GM18505 (cell line): ENCODE data around the gene TBC1D22A.
A peak's percentile ranks its signal among the peaks of the same experiment; 100 is the strongest.

Experiments used
- ATAC-seq: cut with Tn5 transposase; IDR thresholded peaks from one replicate; pipeline ENCODE4 v1.9.1; 2021; ENCODE audit not compliant: unreplicated experiment
- POLR2A ChIP-seq: IDR thresholded peaks from 4 replicates; pipeline ENCODE4 v1.6.1; 2011; ENCODE audit warnings: borderline replicate concordance; ENCODE audit not compliant: insufficient read depth, insufficient read length; ENCODE audit errors: extremely low read depth

TBC1D22A gene

DNA sequence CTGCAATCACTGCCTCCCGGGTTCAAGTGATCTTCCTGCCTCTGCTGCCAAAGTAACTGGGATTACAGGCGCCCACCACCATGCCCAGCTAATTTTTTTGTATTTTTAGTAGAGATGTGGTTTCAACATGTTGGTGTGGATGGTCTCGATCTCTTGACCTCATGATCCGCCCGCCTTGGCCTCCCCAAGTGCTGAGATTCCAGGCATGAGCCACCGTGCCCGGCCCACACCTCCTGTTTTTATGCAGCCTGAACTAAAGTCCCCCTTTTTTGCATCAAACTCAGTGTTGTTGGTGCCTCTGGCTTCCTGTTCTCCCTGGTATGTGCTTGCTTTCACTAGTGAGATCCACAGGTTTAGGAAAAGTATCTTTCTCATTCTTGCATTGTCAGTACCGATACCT, 4.2 kb downstream of the TBC1D22A start:
- no peak for ATAC-seq
- TF ChIP-seq POLR2A: no peak

DNA sequence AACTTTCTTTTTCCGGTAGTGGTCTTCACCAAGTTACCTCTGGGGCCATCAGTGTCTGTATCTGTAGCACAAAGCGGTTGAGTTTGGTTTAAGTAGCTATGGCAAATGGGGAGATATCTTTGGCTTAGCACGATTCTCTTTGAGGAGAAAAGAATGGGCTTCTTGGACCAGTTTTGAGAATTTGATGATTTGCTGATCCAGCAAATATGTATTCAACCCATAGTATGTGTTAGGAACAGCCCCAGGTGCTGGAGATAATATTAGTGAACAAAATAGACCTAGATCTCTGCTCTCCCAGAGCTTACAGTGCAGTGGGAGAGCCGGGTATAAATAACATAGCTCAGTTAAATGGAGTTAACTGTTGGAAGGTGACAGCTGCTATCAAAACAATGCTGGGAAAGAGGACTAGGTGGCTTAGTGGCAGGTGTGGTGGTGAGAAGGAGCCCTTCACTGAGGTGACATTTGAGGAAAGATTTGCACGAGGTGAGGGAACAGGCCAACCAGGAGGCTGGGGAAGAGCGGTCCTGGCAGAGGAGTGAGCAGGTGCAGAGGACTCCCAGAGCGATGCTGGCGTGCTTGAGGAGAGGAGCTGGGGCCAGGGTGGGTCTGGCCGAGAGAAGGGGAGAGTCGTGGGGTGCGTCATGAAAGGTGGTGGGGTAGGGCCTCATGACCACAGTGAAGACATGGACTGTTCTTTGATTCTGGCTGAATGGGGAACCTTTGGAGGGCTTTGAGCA, 5.0 kb downstream of the TBC1D22A start:
- TF ChIP-seq POLR2A: no peak

DNA sequence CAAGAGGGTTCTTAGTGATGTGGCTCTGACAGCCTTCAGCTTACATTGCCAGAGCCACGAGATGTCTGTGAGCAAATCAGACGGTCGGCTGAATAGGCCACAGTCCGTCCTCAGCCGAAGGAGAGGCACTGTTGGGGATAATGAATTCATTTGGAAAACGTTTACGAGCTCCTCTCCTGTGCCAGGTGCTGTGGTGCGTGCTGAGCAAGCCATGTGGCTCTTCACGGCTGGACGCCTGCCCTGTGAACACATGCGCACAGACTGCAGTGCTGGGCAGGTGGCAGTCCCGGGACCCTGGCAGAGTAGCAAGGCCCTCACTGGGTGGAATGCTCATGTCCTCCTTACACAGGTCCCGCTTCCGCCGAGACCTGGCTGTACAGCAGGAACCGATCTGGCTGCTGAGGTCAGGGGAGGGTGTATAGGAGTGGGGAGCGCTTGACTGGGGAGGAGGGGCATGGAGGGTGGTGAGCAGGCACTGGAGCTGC, 6.8 kb downstream of the TBC1D22A start:
- no peak for ATAC-seq
- TF ChIP-seq POLR2A: peak; percentile 41

More for the DNA sequence above, 5.0 kb downstream of the TBC1D22A start:
- no peak for ATAC-seq

DNA sequence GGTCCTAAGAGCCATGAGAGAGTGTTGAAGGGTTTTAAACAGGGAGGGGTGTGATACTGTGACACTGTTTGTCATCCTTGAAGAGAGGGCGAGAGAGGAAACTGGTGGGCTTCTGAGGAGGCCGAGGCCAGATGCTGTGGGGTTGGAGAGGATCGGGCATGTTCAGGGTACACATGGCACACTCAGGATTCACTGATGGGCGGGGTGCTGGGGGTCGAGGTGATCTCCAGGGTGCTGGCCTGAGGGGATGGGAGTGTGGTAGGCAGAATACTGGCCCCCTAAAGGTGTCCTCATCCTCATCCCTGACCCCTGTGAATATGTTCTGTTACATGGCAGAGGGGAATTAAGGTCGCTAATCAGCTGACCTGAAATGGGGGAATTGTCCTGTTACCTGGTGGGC, 7.3 kb downstream of the TBC1D22A start:
- TF ChIP-seq POLR2A: no peak
- ATAC-seq: no peak

DNA sequence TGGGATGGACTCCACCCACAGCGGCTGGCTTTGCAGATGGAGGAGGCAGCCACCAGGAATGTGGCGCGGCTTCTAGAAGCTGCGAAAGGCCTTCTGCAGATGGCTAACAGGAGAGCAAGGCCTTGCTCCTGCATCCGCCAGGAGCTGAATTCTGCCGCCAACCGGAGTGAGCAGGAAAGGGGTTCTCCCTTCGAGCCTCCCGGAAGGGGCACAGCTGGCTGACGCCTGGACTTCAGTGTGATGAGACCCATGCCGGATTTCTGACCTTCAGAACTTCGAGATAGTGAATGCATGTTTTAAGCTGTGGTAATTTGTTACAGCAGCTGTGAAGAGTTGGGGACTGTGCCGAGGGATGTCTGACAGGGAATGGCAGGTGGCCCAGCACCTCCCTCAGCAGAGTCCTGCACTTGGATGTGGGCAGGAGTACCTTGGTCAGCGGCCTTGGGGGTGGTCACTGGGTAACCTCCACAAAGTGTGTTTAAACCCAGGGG, 7.7 kb downstream of the TBC1D22A start:
- peak; percentile 9 for TF ChIP-seq POLR2A
- no peak for ATAC-seq

DNA sequence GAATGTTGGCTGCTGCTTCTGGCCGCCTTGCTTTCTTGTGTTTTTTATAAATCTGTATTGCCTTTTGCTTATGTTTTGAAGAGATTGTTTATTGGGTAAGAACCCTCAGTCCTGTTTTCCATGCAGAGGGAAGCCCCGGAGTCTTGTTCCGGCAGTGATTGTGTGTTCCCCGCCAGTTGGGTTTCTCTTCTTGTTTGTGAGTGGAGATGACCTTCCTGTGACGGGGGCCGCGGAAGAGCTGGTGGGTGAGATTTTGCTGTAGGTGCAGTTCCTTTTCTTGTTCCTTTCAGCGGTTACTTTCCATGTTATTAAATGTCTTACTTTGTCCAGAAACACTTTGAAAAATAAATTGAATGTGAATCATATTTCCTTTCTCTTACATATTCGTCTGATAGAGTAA, 8.3 kb downstream of the TBC1D22A start:
- ATAC-seq: no peak
- peak; percentile 4 for TF ChIP-seq POLR2A

DNA sequence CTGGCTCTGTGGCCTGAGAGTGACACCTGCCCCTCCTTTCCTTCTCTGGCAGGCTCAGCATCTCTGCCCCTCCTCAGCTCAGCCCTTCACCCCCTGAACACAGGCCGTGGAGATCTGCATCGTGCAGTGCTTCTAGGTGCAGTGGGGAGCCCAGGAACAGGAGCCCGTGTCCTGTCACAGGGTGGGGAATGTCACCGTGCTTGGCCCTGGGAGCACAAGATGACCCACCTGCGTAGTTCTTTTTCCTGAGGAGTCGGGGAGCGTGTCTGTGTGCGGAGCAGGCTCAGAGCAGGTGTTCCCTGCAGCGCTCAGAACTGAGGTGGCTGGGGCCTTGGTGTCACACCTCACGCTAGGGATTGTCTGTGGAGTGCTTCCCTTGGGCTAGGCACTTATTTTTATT, 10.6 kb downstream of the TBC1D22A start:
- ATAC-seq: no peak
- TF ChIP-seq POLR2A: peak; percentile 0

DNA sequence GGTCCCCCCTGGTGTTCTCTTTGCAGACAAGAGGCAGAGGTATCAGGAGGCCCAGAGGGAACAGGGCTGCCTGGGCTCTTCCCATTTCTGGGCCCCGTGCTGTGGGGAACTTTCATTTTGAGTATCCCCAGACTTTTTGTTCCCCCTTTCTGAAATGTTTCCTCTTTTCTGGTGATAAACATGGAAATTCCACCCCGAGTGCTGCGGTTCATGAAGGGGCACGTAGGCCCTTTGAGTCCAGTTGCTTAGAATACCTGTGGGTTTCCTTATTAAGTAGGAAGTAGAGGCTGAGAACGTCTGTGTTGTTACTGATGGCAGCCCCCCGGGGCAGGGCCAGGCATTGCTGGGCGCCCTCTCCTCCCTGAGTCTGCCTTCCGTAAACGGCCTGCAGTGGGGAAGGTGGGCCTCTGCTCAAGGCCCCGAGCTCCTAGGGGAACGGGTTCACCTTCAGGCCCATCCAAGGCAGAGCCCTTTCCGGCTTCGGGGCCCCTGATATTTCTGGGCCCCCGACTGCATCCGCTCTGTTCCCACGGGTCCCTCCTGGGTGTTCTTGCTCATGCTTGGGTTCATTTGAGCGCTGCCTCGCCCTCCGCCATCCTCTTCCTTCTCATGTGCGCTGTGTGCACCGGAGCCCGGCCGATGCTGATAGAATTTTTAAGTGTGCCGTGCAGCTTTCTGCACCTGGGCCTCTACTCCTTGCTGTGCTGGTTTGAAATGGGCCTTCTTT, 12.0 kb downstream of the TBC1D22A start:
- TF ChIP-seq POLR2A: peak; percentile 57
- peak; percentile 32 for ATAC-seq

DNA sequence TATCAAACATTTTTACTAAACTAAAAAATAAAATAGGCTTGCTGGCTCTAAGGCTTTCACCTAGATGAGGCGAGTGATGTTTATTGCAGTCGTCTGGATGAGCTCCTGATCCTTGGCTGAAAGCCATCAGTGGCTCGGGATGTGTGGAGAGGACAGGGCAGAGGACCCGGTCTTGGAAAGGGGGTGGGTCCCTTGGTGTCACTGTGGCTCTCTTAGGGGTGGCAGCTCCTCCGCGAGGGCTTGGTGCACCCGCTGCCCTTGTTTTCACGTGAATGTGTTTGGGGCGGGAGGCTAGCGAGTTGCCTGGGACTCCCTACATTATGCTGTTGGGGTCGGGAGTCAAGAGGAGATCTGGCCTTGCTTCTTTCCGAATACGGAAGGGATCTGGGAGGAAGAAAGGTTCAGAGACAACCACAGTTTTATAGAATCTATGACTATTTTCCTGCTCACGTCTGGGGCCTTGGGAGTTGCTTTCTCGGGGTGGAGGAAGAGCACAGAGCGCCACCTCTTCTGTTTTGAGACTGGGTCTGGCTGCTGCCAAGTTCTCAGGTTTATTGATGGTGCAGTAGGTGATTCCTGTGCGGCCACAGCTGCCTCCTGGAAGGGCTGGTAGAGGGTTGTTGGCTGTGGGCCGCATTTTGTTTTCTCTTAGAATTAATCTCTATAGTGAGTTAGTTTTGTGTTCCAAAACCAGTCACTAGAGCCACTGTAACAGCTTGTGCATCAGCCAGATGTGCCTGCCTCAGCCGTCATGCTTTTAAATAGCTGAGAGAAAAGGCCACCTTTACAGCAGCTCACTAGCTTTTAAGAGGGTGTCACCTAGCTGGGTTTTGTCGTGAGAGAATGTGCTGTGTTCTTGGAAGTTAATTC, 12.8 kb downstream of the TBC1D22A start:
- ATAC-seq: no peak
- no peak for TF ChIP-seq POLR2A

DNA sequence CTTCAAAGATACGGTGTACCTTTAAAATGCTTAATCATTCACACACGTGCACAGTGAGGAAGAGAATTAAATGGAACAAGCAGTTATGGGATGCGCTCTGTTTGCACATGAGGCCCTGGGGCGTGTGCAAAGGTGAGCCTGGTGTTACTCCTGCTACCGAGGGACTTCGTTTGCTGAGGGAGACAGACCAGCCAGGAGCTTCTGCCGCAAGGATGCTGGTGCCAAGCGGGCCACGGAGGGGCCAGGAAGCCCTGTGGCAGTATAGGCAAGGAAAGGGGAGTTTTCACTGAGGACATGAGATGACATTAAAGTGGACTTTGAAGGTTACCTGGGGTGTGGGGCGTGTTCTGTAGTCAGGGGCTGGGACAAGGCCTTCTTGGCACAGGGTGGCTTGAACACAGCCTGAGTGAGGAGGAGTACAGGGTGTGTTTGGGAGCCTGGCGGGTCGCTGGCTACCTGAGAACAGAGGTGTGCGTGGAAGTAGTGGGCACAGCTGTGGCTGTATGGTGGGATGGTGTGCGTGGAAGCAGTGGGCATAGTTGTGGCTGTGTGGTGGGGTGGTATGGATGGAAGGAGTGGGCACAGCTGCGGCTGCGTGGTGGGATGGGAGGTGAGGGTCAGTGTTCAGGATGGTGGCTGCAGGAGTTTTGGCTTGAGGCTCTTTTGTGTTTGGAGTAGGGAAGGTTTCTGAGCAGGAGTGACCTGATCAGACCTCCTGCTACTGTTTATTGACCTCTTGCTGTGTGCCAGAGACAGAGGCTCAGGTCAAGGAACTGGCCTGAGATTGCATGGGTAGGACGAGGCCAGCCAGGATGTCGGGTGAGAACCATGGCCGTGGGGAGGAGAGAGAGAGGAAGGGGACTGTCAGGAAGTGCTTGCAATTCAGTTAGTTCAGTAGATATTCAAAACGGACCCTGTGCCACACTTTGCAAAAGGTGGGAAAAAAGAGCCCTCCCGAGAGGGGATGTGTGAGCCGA, 13.7 kb downstream of the TBC1D22A start:
- no peak for ATAC-seq
- peak; percentile 17 for TF ChIP-seq POLR2A

DNA sequence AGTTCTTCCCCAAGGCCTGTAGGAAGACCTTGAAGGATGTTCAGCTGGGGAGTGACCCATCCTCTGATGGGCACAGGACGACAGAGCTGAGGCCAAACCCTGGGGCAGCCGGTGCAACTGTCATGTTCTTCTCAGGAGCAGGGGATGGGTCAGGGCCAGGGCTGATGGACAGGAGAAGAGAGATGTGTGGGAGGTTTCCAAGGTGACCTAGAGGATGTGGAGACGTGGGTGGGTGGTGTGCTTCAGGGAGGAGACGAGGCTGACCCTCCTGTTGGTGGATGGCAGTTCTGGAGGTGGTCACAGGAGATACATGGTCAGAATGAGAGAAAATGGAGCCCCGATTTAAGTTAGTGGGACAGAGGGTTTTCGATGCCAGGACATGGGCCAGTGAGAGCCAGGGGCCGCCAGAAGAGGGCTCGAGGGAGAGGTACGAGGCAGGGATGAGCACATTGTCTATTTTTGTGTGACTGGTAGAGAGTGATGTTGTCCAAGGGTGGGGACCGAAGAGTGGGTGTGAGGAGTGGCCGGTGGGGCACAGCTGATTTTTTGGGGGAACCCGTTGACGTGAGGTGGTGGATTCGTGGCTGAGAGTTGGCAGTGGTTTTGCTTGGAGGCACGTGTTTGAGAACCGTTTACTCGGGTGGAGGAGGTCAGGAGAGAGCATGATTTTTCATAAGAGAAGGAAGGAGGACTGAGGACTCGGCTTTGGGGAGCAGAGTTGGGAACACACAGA, 14.6 kb downstream of the TBC1D22A start:
- ATAC-seq: no peak
- no peak for TF ChIP-seq POLR2A
